WERI-Rb-1 (cell line): ENCODE measurements around the gene PLPP6.

Experiments
- DNase-seq: peaks from one replicate; pipeline ENCODE4 v3.0.0-alpha.2; 2020
- H3K27ac ChIP-seq: fragments of 250-450 bp; sonication (Bioruptor Pico); 2 replicates; pipeline ENCODE4 v1.5.1; 2020; ENCODE audit warnings: mild to moderate bottlenecking, moderate library complexity
- H3K27me3 ChIP-seq: fragments of 250-450 bp; sonication (Bioruptor Pico); 2 replicates; pipeline ENCODE4 v1.5.1; 2021; ENCODE audit warnings: mild to moderate bottlenecking, low read depth, moderate library complexity; ENCODE audit not compliant: insufficient read depth, severe bottlenecking
- H3K36me3 ChIP-seq: fragments of 250-450 bp; sonication (Bioruptor Pico); 2 replicates; pipeline ENCODE4 v1.5.1; 2020; ENCODE audit warnings: mild to moderate bottlenecking, moderate library complexity
- H3K4me3 ChIP-seq: 2 replicates; pipeline ENCODE4 v1.5.1; 2011; ENCODE audit warnings: low read depth, mild to moderate bottlenecking, control low read depth, low read length
- H3K9me3 ChIP-seq: fragments of 250-450 bp; sonication (Bioruptor Pico); 2 replicates; pipeline ENCODE4 v1.5.1; 2021; ENCODE audit warnings: mild to moderate bottlenecking, moderate library complexity; ENCODE audit not compliant: severe bottlenecking
- TF ChIP-seq, protein P1 (sequence below): IDR thresholded peaks from 2 replicates; pipeline ENCODE4 v1.5.1; 2011; ENCODE audit warnings: low read depth, mild to moderate bottlenecking, control low read depth, inconsistent platforms, low read length

The PLPP6 gene

DNA sequence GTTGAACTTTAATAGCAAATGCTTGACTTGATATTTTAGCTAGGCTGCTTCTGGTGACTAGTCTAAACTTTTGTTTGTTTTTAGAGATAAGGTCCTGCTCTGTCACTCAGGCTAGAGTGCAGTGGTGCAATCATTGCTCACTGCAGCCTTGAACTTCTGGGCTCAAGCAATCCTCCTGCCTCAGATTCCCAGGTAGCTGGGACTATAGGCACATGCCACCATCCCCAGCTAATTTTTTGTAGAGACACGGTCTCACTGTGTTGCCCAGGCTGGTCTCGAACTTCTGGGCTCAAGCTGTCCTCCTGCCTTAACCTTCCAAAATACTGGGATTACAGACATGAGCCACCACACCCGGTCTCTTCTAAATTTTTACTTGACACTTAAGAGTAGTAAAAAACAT lies 38.0 kb downstream of the PLPP6 start:
- no peak for DNase-seq
- H3K4me3 ChIP-seq, result no peak overlapping the region
- peaks cover 31% of the 10 kb centered on the region for H3K36me3 ChIP-seq
- H3K27me3 ChIP-seq, result no peaks in the 10 kb centered on the region
- no peak overlapping the region for H3K27ac ChIP-seq
- TF ChIP-seq, protein P1, sequence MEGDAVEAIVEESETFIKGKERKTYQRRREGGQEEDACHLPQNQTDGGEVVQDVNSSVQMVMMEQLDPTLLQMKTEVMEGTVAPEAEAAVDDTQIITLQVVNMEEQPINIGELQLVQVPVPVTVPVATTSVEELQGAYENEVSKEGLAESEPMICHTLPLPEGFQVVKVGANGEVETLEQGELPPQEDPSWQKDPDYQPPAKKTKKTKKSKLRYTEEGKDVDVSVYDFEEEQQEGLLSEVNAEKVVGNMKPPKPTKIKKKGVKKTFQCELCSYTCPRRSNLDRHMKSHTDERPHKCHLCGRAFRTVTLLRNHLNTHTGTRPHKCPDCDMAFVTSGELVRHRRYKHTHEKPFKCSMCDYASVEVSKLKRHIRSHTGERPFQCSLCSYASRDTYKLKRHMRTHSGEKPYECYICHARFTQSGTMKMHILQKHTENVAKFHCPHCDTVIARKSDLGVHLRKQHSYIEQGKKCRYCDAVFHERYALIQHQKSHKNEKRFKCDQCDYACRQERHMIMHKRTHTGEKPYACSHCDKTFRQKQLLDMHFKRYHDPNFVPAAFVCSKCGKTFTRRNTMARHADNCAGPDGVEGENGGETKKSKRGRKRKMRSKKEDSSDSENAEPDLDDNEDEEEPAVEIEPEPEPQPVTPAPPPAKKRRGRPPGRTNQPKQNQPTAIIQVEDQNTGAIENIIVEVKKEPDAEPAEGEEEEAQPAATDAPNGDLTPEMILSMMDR, result no peak
- H3K9me3 ChIP-seq, result no peaks in the 10 kb centered on the region

DNA sequence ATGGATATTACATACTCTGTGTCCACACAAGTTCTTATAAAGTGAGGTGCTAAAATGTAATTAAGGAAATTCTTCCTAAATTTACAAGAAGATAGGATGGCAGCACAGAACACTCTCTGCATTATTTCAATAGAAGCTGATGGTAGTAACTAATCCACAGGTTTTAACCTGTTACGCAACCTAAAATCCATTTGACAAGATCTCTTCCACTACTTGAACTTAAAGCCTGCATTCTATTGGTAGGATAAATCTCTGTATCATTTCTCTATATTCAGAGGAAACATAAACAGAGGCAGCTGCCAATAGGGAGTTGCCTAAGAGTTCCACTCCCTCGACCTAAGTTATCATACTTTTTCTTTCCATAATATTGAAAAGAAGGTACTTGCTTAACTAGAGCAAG lies 38.8 kb downstream of the PLPP6 start:
- no peaks in the 10 kb centered on the region for H3K9me3 ChIP-seq
- H3K36me3 ChIP-seq, result peaks cover 31% of the 10 kb centered on the region
- H3K4me3 ChIP-seq, result no peak overlapping the region
- no peak for DNase-seq
- no peak overlapping the region for H3K27ac ChIP-seq
- TF ChIP-seq, protein P1, result no peak
- H3K27me3 ChIP-seq, result no peaks in the 10 kb centered on the region

DNA sequence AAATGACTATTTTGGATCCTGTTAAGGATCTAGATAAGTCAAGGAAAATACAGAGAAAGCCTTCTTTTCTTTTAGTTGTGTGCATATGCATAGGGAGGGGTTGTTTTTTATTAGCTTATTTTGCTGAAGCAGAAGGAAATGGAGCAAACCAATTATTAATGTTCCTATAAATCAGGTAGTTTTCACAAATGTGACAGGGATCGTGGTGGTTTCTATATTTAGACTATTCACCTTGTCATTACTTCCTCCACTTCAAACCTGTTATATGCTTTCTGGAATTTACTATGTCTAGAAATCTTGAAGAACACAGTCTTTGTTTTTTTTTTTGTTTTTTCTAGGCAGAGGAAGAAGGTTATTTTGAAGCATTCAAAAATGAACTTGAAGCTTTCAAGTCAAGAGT lies 39.4 kb downstream of the PLPP6 start:
- no peak overlapping the region for H3K4me3 ChIP-seq
- H3K27ac ChIP-seq, result no peak overlapping the region
- DNase-seq, result no peak
- peaks cover 31% of the 10 kb centered on the region for H3K36me3 ChIP-seq
- TF ChIP-seq, protein P1, result no peak
- no peaks in the 10 kb centered on the region for H3K27me3 ChIP-seq
- H3K9me3 ChIP-seq, result no peaks in the 10 kb centered on the region

DNA sequence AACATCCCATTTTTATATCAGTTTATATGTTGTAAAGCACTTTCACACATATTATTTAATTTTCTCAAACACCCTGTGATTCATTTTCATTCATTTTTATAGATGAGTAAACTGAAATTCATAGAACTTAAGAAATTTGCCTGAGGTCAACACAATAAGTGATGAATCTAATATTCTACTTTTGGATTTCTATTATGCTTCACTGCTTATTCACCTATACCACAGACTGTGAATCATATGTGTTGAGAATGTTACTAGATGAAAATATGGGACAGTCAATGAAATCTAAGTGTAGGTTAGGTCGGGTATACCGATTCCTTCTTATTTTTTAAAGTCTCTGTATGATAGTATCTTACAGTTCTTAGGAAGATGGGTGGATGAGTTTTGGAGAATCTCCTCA lies 42.0 kb downstream of the PLPP6 start:
- TF ChIP-seq, protein P1, result no peak
- Histone ChIP-seq H3K27ac (no peak overlapping the region), H3K4me3 (no peak overlapping the region), H3K36me3 (peaks cover 14% of the 10 kb centered on the region), H3K27me3 (no peaks in the 10 kb centered on the region), H3K9me3 (no peaks in the 10 kb centered on the region)
- no peak for DNase-seq

DNA sequence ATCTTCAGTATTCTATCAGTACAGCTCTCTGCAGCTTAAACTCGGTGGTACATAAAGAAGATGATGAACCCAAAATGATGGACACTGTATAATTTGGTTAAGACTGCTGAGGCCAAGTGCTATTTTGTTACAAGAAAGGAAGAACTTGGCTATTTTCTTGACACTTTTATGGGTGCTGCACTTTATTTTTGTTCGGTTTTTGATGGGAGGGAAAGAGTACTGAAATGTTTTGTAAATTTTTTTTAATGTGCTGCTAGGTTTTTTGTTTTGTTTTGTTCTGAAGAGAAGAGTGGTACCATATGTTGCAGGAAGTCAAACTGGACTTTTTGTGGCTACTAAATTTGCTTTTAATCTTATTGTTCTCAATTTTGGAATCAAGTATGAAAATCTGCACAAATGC lies 43.9 kb downstream of the PLPP6 start:
- peaks cover 14% of the 10 kb centered on the region for H3K36me3 ChIP-seq
- no peaks in the 10 kb centered on the region for H3K9me3 ChIP-seq
- no peak overlapping the region for H3K4me3 ChIP-seq
- TF ChIP-seq, protein P1, result no peak
- H3K27ac ChIP-seq, result no peak overlapping the region
- no peaks in the 10 kb centered on the region for H3K27me3 ChIP-seq
- DNase-seq, result no peak

DNA sequence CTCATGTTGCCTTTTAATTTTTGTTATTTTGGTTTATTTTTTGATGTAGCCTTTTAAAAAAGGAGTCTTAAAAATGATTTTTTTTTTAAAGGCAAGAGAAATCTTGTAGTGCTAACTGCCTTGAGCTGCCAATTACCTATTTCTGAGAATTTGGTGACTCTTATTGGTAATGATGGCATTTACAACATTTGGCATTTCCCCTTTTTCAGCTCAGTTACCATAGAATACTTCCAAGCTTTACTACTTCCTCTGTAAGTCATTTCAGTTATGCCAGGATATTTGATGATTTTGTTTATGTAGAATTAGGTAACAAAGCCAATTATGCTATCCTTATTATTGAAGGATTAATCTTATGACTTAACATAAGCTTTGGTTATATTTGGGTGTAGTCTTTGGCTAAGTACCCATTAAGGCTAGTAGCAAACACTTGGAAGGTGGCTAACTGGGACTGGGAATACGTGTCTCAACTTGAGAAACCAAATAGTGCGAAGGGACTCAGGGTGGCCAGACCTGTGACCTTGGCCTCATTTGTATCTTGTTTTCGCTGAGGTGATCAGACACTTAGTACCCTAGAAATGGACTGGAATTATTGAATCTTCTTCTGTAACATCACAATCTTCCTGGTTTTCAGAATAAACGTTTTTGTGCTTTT lies 45.0 kb downstream of the PLPP6 start:
- H3K9me3 ChIP-seq, result no peaks in the 10 kb centered on the region
- TF ChIP-seq, protein P1, result no peak
- no peaks in the 10 kb centered on the region for H3K27me3 ChIP-seq
- H3K36me3 ChIP-seq, result peaks cover 22% of the 10 kb centered on the region
- DNase-seq, result no peak
- no peak overlapping the region for H3K4me3 ChIP-seq
- H3K27ac ChIP-seq, result no peak overlapping the region
